ENCODE measurements around the gene CAMTA2.

CAMTA2 gene

GRCh38 chr17:5000237-5000639 is 12.8 kb upstream of the CAMTA2 start:
- DNase-seq, result no peak

GRCh38 chr17:4999430-5000093 is 12.1 kb upstream of the CAMTA2 start:
- DNase-seq, result no peak

GRCh38 chr17:4998732-4999429 is 11.4 kb upstream of the CAMTA2 start:
- no peak for DNase-seq

DNA sequence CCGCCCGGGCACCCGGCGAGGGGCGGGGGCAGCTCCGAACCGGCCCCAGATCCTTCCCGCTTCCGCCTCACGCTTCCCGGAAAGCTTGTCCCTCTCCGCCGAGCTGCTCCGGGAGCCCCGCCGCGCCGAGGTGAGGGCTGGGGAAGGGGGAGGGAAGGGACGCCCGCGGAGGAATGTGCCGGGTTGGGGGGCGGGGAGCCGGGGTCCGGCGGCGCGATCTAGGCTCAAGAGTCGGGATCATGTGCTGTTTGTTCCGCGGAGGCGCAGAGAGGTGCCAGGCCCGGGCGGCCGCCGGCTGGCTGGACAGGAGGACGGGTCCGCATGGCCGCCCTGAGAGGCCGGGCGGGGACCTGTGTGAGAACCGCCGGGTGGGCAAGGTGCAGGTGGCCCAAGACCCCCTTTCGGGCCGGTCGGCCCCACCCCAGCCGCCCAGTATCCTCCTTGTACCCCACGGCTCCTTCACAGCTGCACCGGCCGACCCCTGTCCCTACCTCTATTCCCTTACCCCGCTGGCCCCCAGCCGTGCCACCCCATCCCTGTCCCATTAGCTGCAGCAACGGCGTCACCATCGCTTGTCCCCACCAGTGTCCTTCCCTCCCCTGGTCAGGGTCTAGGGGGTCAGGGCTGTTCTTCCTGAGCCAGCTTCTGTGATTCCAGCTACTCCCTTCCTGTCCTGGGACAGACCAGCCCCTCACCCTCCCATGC is 10.7 kb upstream of the CAMTA2 start:
- DNase-seq, result no peak

GRCh38 chr17:4997302-4998026 is 10.0 kb upstream of the CAMTA2 start, which contains the start of the genes INCA1 and KIF1C:
Gene INCA1 (minus strand): TSS chr17:4997522. CDS start chr17:4994437, 3,085 bp downstream.
Gene KIF1C (plus strand): TSS chr17:4997950. CDS start chr17:5000247, 2,297 bp downstream.
- DNase-seq, result peak; percentile 75

- DNase-seq, result no peak
Observed at GRCh38 chr17:4994081-4994595, 6.7 kb upstream of the CAMTA2 start.

DNA sequence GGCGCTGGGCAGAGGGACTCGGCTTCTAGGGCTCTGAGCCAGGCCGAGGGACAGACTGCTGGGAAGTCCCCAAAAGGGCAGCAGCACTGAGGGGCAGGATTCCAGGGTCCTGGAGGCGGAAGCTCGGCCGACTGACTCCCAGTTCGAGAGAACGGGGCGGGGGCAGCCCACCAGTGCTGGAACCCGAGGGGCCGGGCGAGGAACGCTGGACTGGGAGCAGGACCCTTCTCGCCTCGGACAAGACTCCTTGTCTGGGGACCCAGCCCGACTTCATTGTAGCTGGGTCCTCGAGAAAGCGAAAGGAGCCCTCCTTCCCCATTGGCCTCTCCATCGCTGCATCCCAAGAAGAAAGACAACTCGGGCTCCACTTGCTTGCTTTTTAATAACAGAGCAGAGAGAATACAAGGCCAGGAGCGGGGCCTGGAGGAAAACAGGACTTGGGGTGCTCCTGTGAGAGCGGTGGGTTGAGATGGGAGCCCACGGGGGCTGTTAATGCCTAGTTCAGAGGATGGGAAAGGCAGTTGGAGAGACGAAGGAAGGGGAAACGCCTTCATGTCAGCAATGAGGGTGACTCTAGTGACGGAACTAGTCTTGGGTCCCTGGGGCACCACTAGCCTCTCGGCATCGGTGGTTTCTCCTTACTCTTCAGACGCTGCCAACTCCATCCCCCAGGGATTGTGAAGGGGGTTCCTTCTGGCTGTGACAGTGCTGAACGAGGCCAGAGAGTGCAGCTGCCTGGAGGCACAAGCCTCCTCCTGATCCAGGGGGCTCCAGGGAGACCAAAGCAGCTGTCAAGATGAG is 492 bp upstream of the CAMTA2 start:
- DNase-seq, result no peak

DNA sequence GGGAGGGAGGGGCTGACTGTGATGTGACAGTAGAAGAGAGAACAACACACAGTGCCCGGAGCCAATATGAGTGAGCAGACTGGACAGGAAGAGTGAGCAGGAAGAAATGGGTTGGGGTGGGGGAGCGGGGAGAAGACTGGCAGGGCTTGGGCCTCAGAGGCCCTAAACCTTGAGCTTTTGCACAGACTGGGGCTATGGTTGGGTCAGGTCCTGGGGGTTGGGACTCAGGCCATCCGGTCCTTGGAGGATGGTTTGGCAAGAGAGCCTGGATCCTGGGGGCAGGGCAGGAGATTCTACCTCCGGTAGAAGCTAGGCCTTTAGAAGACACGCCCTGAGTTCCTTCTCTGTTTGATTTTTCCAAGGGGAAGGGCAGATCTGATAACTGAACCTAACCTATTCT is 1.1 kb downstream of the CAMTA2 start:
- no peak for DNase-seq

GRCh38 chr17:4982305-4982704 is 5.2 kb downstream of the CAMTA2 start:
- DNase-seq, result no peak

DNA sequence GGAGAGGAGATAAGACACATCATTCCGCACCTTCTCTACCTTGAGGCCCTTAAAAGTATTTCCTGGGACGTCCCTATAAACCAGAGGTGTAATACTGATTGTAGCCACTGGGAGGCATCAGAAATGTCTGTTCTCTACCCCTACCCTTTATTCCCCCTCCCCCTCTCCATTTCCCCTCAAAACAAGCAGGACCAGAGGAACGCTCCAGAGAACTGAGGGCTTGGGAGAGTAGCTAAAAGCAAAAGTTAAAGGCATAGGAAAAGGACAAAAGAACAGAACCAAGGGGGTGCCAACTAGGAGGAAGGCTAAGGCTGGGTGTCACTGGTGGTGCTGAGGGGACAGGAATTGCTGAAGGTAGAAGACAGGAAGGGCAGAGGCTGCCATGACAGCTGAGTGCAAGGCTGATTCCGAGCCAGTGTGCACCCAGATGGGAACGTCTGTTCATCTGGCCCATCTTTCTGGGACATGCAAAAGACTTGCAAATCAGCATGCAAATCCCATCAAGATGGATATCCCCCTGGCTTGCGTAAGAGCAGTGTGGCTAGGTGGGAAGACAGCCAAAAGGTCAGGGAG is 6.7 kb downstream of the CAMTA2 start:
- peak; percentile 28 for DNase-seq

GRCh38 chr17:4978726-4979125 is 8.7 kb downstream of the CAMTA2 start:
- DNase-seq, result no peak

- DNase-seq, result no peak
Observed at GRCh38 chr17:4974115-4974670, 13.3 kb downstream of the CAMTA2 start.

- no peak for DNase-seq
Observed at GRCh38 chr17:4973256-4974114, 14.0 kb downstream of the CAMTA2 start.

- DNase-seq, result no peak
Observed at GRCh38 chr17:4972752-4973151, 14.7 kb downstream of the CAMTA2 start.

DNA sequence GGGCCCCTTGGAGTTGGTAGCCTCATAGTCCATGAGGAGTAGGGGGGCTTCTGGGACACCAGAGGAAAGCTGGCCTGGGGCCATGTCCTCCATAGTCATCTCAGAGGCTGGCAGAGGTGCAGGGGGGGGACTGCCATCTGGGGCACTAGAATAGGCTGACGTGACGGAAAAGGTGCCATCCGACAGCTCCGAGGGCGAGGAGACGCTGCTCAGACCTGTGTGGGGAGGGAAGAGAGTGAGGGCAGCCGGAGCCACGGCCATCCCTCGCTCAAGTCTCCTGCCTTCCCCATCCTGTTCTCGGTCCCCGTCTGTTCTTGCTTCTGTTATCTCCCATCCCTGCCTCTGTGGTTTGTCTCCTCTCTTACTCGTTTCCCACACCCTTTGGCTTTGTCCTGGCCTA is 15.2 kb downstream of the CAMTA2 start:
- no peak for DNase-seq

DNA sequence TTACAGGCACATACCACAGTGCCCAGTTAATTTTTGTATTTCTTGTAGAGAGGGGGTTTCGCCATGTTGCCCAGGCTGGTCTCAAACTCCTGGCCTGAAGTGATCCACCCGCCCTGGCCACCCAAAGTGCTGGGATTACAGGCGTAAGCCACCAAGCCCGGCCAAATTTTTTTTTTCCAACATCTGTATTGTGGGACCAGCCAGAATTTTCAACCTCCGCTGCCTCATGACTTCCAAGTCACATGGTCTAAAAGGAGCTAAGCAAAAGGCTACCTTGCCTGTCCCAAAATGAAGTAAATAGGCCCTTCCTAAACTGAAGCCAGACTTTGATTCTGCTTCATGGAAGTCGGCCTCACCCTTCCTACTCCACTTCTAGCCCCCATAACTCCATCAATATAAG is 15.6 kb downstream of the CAMTA2 start:
- no peak for DNase-seq

GRCh38 chr17:4970273-4970672 is 17.2 kb downstream of the CAMTA2 start:
- DNase-seq, result no peak

DNA sequence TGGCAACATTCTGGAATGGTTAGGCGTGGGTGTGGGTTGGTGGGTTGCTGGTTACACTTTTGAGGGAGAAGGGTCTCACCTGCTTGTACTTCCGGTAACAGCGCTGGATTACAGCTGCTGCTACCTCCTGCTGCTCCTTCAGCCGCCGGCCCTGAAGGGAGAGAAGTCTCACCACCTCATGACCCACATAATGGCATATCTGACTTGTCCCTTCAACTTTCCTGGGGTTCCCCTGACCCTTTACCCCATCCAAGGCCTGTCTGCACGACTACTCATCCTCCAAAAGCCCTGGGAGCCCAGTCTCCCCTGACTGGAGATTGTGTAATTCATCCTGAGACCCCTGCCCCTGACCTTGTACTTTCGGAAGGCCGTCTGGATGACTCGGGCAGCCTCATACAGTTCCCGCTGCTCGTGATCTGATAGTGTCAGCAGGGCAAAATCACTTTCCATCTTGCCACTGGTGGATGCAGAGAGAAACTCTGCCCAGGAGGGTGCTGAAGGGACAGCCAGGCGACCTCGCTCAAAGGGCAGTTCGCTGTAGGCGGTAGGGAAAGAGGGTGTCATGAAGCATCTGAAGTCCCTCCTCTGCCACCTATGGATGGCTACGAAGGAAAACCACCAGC is 17.8 kb downstream of the CAMTA2 start:
- no peak for DNase-seq

GRCh38 chr17:4969047-4969550 is 18.4 kb downstream of the CAMTA2 start:
- no peak for DNase-seq

Data from NCI-H2227 treated with DMSO at 0.1 percent for 48 hours (cell line).